Brain microvascular endothelial cell (primary cell): ENCODE measurements around the gene CNTN6.

Experiments used
- DNase-seq: peaks from one replicate; pipeline ENCODE4 v3.0.0-alpha.2; 2020
- H3K27ac ChIP-seq: fragments of 250-450 bp; sonication (Bioruptor Pico); 2 replicates; pipeline ENCODE4 v1.5.1; 2020; ENCODE audit warnings: mild to moderate bottlenecking, moderate library complexity
- H3K27me3 ChIP-seq: fragments of 250-450 bp; sonication (Bioruptor Pico); replicated peaks from 2 replicates; pipeline ENCODE4 v1.5.1; 2020; ENCODE audit warnings: mild to moderate bottlenecking
- H3K36me3 ChIP-seq: fragments of 250-450 bp; sonication (Bioruptor Pico); replicated peaks from 2 replicates; pipeline ENCODE4 v1.5.1; 2020; ENCODE audit warnings: mild to moderate bottlenecking
- H3K4me3 ChIP-seq: 2 replicates; pipeline ENCODE4 v1.5.1; 2011; ENCODE audit warnings: low read depth, mild to moderate bottlenecking, control low read depth, low read length, moderate library complexity
- in situ Hi-C: cut with HindIII; loops from 2 replicates; pipeline ENCODE4 v1.10.0; 2017; ENCODE audit warnings: low sequenced_read_pairs, low pct_ligation_motif_present
- TF ChIP-seq, protein P1 (sequence below): IDR thresholded peaks from 2 replicates; pipeline ENCODE4 v1.5.1; 2011; ENCODE audit warnings: low read depth, mild to moderate bottlenecking, moderate library complexity, low read length, control low read depth, inconsistent platforms; ENCODE audit errors: missing control alignments

The CNTN6 gene

DNA sequence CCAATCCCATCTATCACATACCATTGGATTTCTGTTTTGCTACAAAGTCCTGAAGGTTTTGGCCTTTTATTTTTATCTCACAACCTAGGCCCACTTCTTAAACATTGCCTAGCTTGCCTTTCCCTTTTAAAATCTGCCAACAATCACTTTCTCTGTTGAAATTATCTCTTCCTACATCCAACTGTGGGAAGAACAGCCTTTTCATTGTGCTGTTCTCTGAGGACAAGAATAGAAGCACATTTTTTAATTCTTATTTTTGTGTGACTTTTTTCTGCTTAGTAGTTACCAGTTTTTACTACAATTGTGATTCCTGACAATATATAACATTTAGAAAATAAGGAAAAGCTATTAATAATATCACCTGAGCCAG lies 159.2 kb downstream of the CNTN6 start:
- no peak overlapping the region for H3K27ac ChIP-seq
- TF ChIP-seq, protein P1, sequence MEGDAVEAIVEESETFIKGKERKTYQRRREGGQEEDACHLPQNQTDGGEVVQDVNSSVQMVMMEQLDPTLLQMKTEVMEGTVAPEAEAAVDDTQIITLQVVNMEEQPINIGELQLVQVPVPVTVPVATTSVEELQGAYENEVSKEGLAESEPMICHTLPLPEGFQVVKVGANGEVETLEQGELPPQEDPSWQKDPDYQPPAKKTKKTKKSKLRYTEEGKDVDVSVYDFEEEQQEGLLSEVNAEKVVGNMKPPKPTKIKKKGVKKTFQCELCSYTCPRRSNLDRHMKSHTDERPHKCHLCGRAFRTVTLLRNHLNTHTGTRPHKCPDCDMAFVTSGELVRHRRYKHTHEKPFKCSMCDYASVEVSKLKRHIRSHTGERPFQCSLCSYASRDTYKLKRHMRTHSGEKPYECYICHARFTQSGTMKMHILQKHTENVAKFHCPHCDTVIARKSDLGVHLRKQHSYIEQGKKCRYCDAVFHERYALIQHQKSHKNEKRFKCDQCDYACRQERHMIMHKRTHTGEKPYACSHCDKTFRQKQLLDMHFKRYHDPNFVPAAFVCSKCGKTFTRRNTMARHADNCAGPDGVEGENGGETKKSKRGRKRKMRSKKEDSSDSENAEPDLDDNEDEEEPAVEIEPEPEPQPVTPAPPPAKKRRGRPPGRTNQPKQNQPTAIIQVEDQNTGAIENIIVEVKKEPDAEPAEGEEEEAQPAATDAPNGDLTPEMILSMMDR = no peak
- no peaks in the 10 kb centered on the region for H3K27me3 ChIP-seq
- H3K36me3 ChIP-seq = no peaks in the 10 kb centered on the region
- in situ Hi-C loops = no loop called here
- H3K4me3 ChIP-seq = no peak overlapping the region
- DNase-seq = no peak

DNA sequence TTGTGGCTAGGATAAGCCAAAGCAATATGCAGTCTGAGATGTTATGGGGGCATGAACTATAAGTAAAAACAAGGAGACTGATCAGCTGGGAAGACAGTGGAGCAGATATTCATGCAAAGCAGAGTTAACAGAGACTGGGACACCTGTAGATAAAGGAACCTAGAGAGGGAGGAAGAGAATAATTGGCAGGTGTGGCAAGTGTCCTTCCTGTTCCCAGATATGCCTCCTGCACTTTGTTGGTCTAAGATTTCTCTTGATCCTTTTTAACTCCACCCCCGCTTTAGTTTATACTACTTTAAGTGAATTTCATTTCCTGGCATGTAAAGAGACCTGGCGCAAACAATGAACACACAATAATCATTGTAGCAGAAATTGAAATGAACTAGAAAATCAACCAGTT lies 169.4 kb downstream of the CNTN6 start:
- DNase-seq = no peak
- in situ Hi-C loops = no loop called here
- TF ChIP-seq, protein P1 = no peak
- no peak overlapping the region for H3K27ac ChIP-seq
- no peaks in the 10 kb centered on the region for H3K36me3 ChIP-seq
- H3K27me3 ChIP-seq = no peaks in the 10 kb centered on the region
- H3K4me3 ChIP-seq = no peak overlapping the region

DNA sequence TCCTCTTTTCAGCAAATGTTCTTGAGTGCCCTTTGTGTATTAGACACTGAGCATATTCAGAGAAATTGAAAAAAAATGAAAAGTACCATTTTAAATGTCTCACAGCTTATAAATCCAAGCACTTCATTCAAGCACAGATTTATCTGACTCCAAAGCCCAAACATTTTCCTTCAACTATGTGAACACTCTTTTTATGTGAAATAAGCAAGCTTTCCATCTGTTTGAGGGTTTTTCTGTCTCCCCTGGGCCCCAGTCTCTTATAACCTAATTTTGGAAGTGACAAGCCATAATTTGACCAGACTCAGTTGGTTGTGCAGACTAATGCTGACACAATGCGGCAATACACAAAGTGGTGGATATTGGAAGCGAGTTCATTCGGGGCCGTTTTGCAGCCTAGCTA lies 170.3 kb downstream of the CNTN6 start:
- in situ Hi-C loops = no loop called here
- H3K27me3 ChIP-seq = no peaks in the 10 kb centered on the region
- H3K4me3 ChIP-seq = no peak overlapping the region
- no peak overlapping the region for H3K27ac ChIP-seq
- no peaks in the 10 kb centered on the region for H3K36me3 ChIP-seq
- TF ChIP-seq, protein P1 = no peak
- DNase-seq = no peak

DNA sequence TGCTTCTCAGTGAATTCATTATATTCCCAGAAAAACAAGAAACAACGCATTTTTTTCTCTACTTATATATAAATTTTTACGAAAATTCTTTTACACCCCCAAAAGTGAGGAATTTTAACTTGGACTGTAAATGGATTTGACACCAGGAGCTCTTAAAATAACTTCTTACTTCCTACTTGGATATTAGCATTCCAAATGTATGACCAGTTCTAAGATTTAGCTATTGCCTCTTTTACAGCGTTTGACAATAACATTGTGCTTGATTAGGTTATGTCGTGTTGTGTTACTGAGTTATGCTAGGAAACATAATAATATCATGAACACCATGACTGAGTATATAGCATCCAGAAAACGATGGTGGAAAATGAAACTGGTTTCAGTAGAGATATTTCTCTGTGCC lies 177.0 kb downstream of the CNTN6 start:
- H3K27me3 ChIP-seq = no peaks in the 10 kb centered on the region
- H3K4me3 ChIP-seq = no peak overlapping the region
- TF ChIP-seq, protein P1 = no peak
- no peaks in the 10 kb centered on the region for H3K36me3 ChIP-seq
- DNase-seq = no peak
- H3K27ac ChIP-seq = no peak overlapping the region
- in situ Hi-C loops = no loop called here

- no peaks in the 10 kb centered on the region for H3K36me3 ChIP-seq
- no peaks in the 10 kb centered on the region for H3K27me3 ChIP-seq
- TF ChIP-seq, protein P1 = no peak
- no peak for DNase-seq
- in situ Hi-C loops = no loop called here
- H3K4me3 ChIP-seq = no peak overlapping the region
- no peak overlapping the region for H3K27ac ChIP-seq
These were observed 179.9 kb downstream of the CNTN6 start for GRCh38 chr3:1272546-1273265.

DNA sequence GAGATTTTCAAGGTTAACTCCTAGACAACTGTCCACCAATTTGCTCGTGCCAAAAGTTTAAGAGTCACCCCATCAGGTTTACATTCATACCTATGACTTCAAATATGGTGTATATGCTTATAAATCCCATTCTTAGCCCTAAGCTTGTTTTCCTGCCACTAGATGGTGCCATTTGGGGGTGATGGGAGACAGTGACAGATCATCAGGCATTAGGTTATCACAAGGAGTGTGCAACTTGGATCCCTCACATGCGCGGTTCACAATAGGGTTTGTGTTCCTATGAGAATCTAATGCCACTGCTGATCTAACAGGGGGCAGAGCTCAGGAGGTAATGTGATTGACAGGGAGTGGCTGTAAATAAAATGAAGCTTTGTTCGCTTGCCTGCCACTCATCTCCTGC lies 182.7 kb downstream of the CNTN6 start:
- Histone ChIP-seq H3K27ac (no peak overlapping the region), H3K27me3 (no peaks in the 10 kb centered on the region), H3K36me3 (no peaks in the 10 kb centered on the region), H3K4me3 (no peak overlapping the region)
- TF ChIP-seq, protein P1 = peak; percentile 59
- DNase-seq = peak; percentile 18
- in situ Hi-C loops = no loop called here
